GM10248 (cell line): Measurements from ENCODE around the gene TMSB15C.
"Not testable (repeated sequence)": the region's sequence is repeated elsewhere in the genome, so short reads cannot be mapped to it uniquely, and the experiment has no call there.

Experiments used
- CTCF ChIA-PET: fragments of 300-600 bp; sonication (Branson Sonifier 250); formaldehyde crosslinking; extraction: SDS; loops from one replicate; lab custom pipeline; 2021; ENCODE audit warnings: antibody characterized with exemption; lab: Yijun Ruan, JAX
- POLR2A ChIA-PET: fragments of 350-650 bp; sonication (Branson Sonifier 250); formaldehyde crosslinking; extraction: SDS; loops from one replicate; lab custom pipeline; 2020; ENCODE audit warnings: antibody characterized with exemption; lab: Yijun Ruan, JAX
- DNase-seq: peaks from one replicate; pipeline ENCODE4 v3.0.0; 2012; ENCODE audit errors: extremely low spot score
- TF ChIP-seq, protein P1 (sequence below): IDR thresholded peaks from 2 replicates; pipeline ENCODE4 v1.5.1; 2012; ENCODE audit warnings: mild to moderate bottlenecking, low read depth; ENCODE audit errors: extremely low read depth, missing control alignments, control extremely low read depth

The TMSB15C gene

DNA sequence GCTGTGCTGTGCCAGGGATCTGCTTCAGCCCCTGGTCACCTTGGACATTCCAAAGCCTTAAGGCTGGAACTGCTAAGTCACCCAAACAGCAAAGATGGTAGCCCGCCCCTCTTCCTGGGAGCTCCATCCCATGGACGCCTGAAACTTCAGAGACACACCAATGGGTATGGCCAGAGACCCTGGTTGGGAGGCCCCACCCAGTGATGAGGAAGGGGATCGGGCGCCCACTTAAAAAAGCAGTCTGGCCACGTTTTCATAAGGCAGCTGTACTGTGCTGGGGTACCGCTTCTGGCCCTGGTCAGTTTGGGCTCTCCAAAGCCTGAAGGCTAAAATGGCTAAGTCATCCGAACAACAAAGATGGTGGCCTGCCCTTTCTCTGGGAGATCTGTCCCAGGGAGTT, 9.4 kb upstream of the TMSB15C start:
- TF ChIP-seq, protein P1, sequence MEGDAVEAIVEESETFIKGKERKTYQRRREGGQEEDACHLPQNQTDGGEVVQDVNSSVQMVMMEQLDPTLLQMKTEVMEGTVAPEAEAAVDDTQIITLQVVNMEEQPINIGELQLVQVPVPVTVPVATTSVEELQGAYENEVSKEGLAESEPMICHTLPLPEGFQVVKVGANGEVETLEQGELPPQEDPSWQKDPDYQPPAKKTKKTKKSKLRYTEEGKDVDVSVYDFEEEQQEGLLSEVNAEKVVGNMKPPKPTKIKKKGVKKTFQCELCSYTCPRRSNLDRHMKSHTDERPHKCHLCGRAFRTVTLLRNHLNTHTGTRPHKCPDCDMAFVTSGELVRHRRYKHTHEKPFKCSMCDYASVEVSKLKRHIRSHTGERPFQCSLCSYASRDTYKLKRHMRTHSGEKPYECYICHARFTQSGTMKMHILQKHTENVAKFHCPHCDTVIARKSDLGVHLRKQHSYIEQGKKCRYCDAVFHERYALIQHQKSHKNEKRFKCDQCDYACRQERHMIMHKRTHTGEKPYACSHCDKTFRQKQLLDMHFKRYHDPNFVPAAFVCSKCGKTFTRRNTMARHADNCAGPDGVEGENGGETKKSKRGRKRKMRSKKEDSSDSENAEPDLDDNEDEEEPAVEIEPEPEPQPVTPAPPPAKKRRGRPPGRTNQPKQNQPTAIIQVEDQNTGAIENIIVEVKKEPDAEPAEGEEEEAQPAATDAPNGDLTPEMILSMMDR = no peak
- no peak for DNase-seq
- CTCF ChIA-PET = no interaction called here
- POLR2A ChIA-PET = no interaction called here

DNA sequence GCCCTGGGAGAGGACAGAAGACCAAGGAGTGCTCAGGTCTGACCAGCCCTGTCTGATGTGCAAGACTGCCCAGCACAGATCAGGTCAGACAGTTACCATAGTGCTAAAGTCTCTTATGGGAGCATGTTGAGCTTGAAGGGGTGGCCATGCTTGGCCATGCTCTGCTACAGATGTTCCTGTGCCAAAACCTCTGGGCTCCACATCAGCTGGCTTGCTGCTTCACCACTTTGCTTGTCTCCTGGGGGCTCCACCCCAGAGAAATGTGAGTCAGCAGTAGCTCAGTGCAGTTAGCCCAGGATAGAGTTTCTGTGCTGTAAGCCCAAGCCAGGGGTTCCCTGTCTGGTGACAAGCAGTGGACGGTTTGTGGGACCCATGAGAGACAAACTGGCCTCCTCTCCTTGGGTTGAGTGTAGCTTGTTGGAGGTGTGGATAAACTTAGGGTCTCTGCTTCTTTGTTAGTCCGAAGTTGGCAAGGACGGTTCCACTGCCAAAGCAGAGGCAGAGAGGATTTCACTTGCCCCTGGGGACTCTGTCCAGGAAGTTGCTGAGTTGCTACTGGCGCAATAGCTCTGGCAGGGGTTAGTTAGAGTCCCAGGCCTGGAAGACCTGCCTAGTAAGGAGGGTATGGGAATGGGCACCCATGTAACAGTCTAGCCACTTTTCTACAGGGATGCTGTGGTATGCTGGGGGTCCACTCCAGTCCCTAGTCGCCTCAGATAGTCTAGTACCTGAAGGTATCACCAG, 8.7 kb upstream of the TMSB15C start:
- DNase-seq = no peak
- CTCF ChIA-PET = no interaction called here
- TF ChIP-seq, protein P1 = no peak
- POLR2A ChIA-PET = no interaction called here

DNA sequence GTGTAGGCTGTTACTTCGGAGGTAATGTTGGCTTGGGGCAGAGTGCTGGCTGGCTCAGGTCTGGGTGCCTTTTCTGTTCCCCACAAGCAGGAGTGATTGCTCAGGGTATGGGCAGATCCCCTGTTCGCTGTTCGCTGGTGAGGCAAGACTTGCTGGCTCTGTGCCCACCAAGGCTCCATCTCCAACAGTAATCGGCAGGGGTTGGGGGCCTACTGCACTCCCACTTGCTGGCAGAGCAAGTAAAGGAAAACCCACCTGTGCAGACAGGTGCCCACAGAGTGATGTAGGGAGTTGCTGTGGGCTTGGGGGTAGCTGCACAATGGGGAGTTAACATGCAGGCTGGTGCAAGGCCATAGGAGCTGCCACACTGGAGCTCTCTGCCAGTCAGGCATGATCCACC, 8.0 kb upstream of the TMSB15C start:
- ChIA-PET POLR2A (no interaction called here), CTCF (no interaction called here)
- DNase-seq = no peak
- TF ChIP-seq, protein P1 = no peak

DNA sequence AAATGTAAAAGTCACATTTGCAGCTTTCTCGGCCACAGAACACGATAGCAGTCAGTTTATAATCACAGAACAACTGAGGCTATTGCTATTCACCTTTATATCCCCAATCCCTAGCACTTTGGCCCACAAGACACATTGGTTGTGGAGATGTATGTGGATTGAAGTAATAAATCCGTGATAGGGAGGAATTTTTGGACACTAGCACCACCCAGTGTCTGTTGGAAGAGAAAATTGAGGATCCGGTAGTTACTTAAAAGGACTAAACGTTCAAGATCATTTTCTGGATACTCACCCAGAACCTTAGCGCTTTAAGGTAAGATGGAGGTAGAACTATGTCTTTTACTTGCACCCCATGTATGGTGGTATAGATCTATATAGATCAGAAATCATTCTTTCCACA, 1.8 kb upstream of the TMSB15C start:
- POLR2A ChIA-PET, DNase-seq, CTCF ChIA-PET: not testable (repeated sequence)

DNA sequence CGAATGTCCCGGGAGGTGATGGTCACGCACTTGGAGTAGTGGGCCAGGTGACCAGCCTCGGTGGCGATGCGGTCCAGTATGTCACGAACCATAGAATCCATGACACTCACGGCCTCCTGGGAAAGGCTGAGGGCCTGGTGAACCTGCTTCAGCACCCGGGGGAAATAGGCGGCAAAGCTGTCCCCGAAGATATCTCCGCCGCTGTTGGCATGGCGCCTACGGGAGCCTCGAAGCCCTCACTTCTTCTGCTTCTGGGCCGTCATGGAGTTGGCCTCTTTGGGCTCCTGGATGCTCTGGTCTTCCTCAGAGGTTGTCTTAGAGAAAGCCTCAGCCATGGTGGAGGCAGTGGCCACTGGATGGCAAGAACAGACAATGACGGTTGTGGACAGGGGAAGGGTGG, 13.4 kb downstream of the TMSB15C start:
- DNase-seq, CTCF ChIA-PET, POLR2A ChIA-PET: not testable (repeated sequence)

DNA sequence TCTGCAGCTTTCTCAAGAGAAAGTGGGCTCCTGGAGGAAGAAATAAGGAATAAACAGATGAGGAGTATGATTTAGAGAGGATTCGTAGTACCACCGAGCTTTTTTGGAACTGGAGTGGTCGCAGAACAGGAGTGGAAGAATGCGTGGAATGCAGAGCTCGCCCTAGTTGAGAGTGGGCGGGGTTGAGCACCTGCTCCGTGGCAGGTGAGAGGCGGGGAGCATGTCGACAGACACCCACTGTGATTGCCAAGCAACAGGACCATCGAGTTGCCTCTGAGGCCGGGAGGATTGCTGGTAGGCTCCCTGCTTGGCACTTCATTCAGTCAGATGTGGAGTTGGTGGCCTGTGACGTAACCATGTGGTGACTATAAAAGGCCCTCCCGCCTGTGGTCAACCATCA, 21.1 kb downstream of the TMSB15C start:
- POLR2A ChIA-PET, DNase-seq, CTCF ChIA-PET: not testable (repeated sequence)

DNA sequence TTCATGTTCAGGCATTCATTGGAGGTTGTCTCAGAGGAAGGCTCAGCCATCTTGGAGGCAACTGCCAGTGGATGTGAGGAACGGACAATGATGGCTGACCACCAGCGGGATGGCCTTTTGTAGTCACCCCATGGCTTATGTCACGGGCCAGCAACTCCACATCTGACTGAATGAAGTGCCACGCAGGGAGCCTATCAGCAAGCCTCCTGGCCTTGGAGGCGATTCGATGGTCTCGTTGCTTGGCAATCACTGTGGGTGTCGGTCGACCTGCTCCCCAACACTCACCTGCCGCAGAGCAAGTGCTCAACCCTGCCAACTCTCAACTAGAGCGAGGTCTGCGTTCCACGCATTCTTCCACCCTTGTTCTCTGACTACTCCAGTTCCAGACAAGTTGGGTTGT, 28.9 kb downstream of the TMSB15C start:
- ChIA-PET CTCF (no interaction called here), POLR2A (no interaction called here)
- no peak for DNase-seq
- TF ChIP-seq, protein P1 = no peak

DNA sequence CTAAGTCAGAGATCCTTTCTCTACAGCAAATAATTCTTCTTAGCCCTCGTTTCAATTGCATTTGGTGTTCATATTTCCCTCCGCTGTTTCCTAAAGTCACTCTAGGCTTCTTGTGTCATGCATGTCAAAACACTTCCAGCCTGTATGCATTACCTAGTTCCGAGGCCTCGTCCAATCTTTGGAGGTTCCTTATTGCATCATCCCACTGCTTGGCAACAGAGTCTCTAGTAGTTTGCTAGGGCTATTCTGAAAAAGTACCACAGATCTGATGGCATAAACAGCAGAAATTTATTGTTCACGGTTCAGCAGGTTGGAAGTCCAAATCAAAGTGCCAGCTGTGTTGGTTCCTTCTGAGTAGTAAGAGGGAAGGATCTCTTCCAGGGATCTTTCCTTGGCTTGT, 30.4 kb downstream of the TMSB15C start:
- POLR2A ChIA-PET = no interaction called here
- CTCF ChIA-PET = no interaction called here

More for the DNA sequence above, 30.4 kb downstream of the TMSB15C start:
- TF ChIP-seq, protein P1 = no peak
- no peak for DNase-seq
